Measurements from ENCODE around the gene CRISP3.
"Not testable (repeated sequence)": the region's sequence is repeated elsewhere in the genome, so short reads cannot be mapped to it uniquely, and the experiment has no call there.

Gene CRISP3
- 0 reads per million in 4 donors for total RNA-seq

DNA sequence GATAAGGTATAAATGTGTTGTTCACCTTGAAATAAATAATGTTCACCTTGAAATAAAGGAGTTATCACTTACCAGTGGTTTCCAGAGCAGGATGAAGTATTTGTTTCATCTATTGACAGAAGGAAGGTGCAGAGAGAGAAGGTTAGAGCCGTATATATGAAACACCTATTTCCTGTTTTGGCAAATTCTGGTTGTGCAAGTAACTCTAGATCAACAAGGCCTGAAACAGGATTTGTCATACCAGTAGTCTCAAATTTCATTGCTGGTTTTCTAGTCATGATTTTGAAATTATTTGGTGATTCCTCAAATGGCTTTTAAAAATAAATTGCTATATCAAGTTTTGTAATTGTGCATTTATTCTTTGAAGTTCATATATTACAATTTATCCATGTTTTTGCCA is at the start of gene CRISP3:
Gene CRISP3 (minus strand): TSS at position 130 of the 400 bp plus-strand sequence. CDS start 21 bp downstream, at position 109.
- no peak for DNase-seq

DNA sequence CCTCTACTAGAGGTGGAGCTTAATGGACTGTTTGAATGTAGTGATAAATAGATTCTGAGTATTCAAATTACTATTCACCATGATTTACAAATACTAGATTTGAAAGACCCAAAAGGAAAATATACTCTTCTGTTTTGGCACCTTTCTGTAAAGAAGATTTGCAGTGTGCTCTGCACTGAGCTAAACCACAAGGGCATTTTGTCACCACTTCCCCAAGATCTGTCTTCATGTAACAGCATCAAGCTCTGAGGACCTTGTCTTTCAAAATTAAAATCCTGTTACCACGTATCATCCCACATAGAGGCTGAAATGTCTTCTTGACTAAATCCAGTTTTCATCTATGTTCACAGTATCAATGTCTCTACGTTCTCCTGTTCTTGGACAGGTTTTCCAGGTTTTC is 46.2 kb upstream of the CRISP3 start:
- DNase-seq, result no peak

DNA sequence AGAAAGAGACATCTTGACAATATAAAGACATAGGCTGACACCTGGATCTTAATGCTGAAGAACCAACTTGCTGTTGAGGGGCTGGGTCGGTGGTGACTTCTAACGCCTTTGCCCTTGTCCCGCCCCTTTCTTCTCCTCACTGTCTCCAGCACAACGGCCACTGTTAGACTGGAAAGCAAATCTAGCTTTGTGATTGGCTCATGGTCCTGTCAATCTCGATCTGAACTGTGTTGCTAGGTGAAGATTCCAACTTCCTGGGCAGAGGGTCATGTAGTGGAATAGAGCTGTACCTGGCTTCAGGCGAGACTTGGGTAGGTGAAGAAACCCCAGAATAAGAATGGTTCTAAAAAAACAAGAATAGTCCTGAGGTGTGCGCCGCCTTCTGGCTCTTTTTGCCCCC is 43.0 kb upstream of the CRISP3 start, which contains the start of gene PGK2:
Gene PGK2 (minus strand): TSS at position 110 of the 400 bp plus-strand sequence. CDS start 98 bp downstream, at position 12.
- DNase-seq, result no peak

- no peak for DNase-seq
These were observed 40.1 kb upstream of the CRISP3 start for GRCh38 chr6:49784272-49784671.

DNA sequence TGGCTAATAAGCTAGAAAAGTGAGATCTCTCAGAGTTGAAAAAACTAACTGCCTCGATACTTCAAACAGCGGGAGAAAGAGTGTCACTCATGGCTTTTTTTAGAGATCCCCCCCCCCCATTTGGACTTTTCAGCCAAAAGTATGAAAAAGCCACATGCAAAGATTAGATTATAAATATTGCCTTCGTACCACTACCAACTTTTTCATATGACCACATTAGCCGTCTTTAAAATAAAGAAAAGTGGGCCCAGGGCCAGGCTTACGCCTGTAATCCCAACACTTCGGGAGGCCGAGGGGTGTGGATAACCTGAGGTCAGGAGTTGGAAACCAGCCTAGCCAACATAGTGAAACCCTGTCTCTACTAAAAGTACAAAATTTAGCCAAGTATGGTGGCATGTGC is 38.5 kb upstream of the CRISP3 start:
- no peak for DNase-seq

DNA sequence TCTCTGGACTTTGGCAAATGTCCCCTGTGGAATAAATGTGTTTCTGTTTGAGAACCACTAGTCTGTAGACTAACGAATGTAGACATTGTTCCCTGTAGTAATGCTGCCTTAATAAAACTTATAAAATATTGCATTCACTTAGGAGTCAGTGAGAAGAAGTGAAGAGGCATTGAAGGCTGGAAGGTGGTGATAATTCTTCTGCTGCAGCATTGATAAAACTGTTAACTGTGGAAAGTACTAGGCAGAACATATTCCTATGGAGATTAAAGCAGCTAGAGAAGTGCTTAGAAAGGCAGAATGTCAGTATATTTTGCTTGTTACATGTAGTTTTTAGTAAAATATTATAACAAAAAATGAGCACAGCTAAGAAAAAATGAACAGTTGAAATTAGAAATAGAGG is 38.1 kb upstream of the CRISP3 start:
- DNase-seq, result no peak

GRCh38 chr6:49776444-49776843 is 32.3 kb upstream of the CRISP3 start:
- no peak for DNase-seq

DNA sequence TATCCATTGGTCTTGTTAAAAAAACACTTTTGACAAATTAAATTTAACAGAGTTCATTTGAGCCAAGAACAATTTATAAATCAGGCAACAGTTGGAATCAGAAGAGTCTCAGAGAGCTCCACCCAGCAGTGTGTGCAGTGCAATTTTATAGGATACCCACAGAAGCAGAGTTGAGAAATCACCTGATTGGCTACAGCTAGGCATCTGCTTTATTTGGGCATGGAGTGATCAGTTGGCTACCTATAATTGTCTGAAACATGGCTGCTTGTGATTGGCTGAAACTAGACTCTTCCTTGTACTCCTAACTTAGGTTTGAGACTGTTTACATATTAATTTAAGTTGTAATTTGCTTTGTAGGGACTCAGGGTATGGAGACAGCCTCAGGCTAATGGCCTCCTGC is 30.9 kb upstream of the CRISP3 start:
- DNase-seq, result no peak

- DNase-seq, result no peak
These were observed 28.1 kb upstream of the CRISP3 start for GRCh38 chr6:49772285-49772684.

DNA sequence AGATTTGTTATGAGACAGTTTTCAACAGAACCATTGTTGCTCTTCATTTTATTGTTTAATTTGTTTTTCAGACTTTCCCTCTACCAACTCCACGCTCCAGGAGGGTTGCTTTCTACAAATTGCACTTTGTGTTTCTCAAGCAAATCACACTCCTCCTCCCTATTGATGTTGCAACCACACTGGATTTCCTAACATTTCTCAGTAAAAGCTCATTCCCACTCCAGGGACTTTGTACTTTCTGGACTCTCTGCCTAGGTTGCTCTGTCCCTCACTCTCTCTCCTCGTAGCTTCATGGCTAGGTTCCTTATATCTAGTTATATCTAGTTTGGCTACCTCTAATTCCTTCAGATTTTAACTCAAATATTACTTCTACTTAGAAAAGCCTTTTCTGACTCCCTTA is 22.6 kb upstream of the CRISP3 start:
- no peak for DNase-seq

- no peak for DNase-seq
These were observed 20.5 kb upstream of the CRISP3 start for GRCh38 chr6:49764571-49765236.

- DNase-seq, result no peak
These were observed 759 bp downstream of the CRISP3 start for GRCh38 chr6:49743429-49743828.

- DNase-seq, result no peak
These were observed 4.8 kb downstream of the CRISP3 start for GRCh38 chr6:49739423-49739822.

DNA sequence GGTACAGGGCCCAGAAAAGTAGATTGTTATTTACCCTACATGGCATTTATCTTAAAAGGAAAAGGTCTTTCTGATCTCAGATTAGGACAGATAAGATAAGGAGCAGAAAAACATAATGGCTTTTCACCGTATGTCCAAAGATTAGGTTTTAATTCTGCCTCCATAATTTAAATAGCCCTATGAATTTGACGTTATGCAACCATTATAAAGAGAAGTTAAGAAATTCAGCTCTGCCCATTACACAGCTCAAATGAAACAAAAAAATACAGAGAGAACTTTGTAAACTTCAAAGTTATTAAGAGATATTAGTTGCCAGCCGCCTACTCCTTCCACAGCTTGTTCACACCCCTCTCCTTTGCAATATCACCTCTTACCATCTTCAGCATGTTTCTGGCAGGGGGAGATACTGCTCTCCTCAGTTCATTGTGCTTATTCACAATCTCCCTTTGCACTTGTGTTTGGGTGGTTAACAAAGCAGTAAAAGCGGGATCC is 8.1 kb downstream of the CRISP3 start:
- no peak for DNase-seq

- DNase-seq, result no peak
These were observed 10.5 kb downstream of the CRISP3 start for GRCh38 chr6:49733680-49734079.

GRCh38 chr6:49732781-49733180 is 11.4 kb downstream of the CRISP3 start:
- no peak for DNase-seq

DNA sequence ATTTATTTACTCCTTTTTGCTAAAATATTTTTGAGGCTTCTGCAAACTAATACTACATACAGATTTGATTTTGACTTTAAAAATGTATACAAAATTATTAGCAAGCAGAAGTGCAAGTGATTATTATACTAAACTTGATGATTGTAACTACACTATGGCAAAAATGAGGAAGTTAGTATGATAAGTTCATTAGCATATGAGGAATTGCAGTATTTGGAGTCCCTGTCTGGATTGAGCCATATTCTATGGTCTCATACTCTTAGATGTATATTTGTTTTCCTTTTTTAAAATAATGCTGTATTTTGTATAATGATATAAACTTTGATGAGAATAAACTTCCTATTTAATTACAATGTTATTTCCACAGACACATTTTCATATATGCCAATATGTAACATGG is 13.9 kb downstream of the CRISP3 start:
- no peak for DNase-seq

DNA sequence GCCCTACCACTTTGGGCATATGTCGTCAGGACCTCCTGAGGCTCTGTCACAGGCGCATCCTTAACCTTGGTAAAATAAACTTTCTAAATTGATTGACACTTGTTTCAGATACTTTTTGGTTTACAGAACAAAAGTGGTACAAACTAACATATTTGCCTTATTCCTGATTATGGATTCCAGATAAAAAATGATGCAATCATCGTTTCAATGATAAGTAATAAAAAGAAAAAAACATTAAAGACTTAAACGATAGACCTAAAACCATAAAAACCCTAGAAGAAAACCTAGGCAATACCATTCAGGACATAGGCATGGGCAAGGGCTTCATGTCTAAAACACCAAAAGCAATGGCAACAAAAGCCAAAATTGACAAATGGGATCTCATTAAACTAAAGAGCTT is 20.3 kb downstream of the CRISP3 start:
- DNase-seq, result not testable (repeated sequence)

DNA sequence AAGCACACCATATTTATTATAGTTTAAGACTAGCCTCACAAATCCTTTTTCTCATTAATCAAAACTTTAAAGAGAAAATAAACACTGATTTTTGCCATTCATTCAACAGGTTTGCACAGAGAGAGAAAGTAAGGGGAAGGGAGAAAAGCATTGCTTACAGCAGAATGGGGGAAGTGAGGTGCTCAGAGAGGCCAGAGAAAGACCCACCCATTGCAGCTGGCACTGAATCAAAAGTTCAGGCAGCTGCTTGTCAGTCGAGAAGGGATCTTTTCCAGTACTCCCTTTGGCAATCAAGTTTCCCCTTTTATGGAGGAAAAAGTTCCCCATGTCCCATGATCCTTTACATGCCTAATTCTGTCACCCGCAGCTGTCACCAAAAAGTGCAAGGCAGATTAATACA is 22.9 kb downstream of the CRISP3 start:
- DNase-seq, result no peak

- no peak for DNase-seq
These were observed 23.8 kb downstream of the CRISP3 start for GRCh38 chr6:49720372-49720771.

- no peak for DNase-seq
These were observed 30.8 kb downstream of the CRISP3 start, which contains the start of gene CRISP2 for GRCh38 chr6:49713346-49713745. Gene CRISP2 (minus strand): TSS chr6:49713543. CDS start chr6:49709196, 4,347 bp downstream.

DNA sequence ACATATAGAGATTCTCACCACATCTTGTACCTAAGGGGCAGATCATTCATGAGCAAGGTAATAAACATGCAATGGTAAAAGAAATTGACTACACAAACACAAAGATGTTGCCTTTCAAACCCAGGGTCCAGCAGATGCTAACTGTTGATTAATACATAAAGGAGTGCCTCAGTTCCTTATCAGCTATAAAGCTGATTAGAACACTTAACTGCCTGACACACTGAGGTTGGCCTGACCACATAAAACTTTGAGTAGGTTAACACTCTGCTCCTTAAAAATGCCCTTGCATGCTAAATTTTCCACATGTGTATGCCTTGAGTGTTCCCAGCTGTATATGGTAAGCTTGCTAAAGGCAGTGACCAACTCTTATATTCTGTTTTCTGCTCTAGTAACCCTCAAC is 45.7 kb downstream of the CRISP3 start:
- DNase-seq, result no peak

GRCh38 chr6:49693512-49693911 is 50.7 kb downstream of the CRISP3 start:
- DNase-seq, result no peak

DNA sequence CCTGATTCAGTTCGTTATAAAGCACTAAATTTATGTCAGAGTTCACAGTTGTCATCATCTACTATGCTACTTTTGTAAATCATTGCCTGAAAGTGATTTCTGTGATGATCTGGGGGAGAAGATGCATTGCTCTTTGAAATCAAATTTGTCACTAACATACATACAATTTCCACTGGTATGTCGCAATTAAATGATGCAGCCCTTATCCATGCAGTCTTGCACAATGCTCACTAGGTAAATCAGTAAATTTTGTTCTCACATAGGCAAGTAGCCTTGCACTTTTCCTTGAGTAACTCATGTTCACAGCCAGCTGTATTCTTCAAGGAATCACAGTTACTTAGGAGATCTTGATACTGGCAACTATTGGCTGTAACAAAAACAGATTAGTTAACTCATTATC is 51.7 kb downstream of the CRISP3 start:
- DNase-seq, result no peak

Data from T-helper 1 cell (primary cell).